ENCODE measurements around the gene ZDHHC14.

ZDHHC14 gene

GRCh38 chr6:157488716-157489118 is 107.7 kb downstream of the ZDHHC14 start:
- in situ Hi-C loops (cut with HindIII; ENCODE audit: low pct_ligation_motif_present, low sequenced_read_pairs): no loop called here
- no peaks in the 10 kb centered on the region for H3K27me3 ChIP-seq (replicated peaks)
- no peak for TF ChIP-seq CTCF (IDR thresholded peaks at IDR 0.05; ENCODE audit: low read depth, low read length, missing control alignments)
- no peak for DNase-seq
- no peak overlapping the region for H3K27ac ChIP-seq
- no peak overlapping the region for H3K4me3 ChIP-seq (ENCODE audit: low read depth, low read length)
- H3K36me3 ChIP-seq (replicated peaks): no peaks in the 10 kb centered on the region

GRCh38 chr6:157490611-157491269 is 109.8 kb downstream of the ZDHHC14 start:
- no peaks in the 10 kb centered on the region for H3K36me3 ChIP-seq (replicated peaks)
- in situ Hi-C loops (cut with HindIII; ENCODE audit: low pct_ligation_motif_present, low sequenced_read_pairs): no loop called here
- H3K4me3 ChIP-seq (ENCODE audit: low read depth, low read length): no peak overlapping the region
- no peak for DNase-seq
- H3K27ac ChIP-seq: no peak overlapping the region
- H3K27me3 ChIP-seq (replicated peaks): no peaks in the 10 kb centered on the region
- no peak for TF ChIP-seq CTCF (IDR thresholded peaks at IDR 0.05; ENCODE audit: low read depth, low read length, missing control alignments)

DNA sequence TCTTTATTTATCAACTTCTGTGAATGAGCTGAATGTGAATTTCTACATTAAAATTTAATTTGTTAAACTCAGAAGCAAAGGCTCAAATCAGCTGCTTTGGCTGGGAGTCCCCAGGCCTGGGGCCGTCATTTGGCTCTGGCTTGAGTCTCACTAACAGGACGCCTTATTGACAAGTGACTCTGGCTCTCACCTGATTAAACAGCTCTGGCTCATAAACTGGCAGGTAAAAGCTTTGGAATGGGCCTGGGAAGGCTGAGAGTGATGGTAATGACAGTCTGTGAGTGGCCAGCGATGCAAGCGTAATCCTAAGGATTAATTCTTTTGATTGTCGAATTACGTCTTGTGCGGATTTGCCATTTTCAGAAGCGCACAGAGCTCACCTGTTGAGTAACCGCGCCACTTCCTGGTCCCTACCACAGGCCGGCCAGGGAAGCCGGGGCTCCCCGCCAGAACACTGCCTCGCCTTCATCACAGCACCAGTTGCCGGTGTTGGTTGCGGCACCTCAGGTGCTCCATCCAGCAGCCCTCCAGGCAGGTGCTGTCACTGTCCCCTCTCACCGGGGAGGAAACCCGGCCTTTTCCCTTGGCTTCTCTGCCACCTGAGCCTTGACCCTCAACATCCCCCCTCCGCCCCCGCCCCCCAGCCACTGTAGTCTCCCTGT is 110.7 kb downstream of the ZDHHC14 start:
- Histone ChIP-seq H3K27me3 (replicated peaks) (no peaks in the 10 kb centered on the region), H3K4me3 (ENCODE audit: low read depth, low read length) (no peak overlapping the region), H3K27ac (no peak overlapping the region), H3K36me3 (replicated peaks) (no peaks in the 10 kb centered on the region)
- in situ Hi-C loops (cut with HindIII; ENCODE audit: low pct_ligation_motif_present, low sequenced_read_pairs): no loop called here
- DNase-seq: no peak
- TF ChIP-seq CTCF (IDR thresholded peaks at IDR 0.05; ENCODE audit: low read depth, low read length, missing control alignments): no peak

DNA sequence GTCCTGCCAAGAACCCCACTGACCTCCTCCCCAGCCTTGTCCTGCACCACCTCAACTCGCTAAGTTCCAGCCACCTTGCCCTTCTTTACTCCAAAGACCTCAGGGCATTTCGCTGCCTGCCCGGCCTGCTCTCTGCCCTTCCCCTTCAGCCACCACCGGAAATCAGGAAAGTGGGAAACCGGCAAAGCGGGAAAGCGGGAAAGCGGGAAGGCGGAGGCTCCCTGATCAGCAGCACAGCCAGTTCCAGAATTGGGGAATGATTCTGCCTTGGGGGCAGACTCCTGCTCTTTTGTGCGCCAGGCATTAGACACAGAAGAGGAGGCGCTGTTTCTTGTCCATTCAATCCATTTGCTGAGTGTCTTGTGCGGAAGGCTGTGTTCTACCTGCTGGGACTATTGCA is 111.3 kb downstream of the ZDHHC14 start:
- Histone ChIP-seq H3K4me3 (ENCODE audit: low read depth, low read length) (no peak overlapping the region), H3K36me3 (replicated peaks) (no peaks in the 10 kb centered on the region), H3K27ac (no peak overlapping the region), H3K27me3 (replicated peaks) (no peaks in the 10 kb centered on the region)
- in situ Hi-C loops (cut with HindIII; ENCODE audit: low pct_ligation_motif_present, low sequenced_read_pairs): no loop called here
- no peak for DNase-seq
- no peak for TF ChIP-seq CTCF (IDR thresholded peaks at IDR 0.05; ENCODE audit: low read depth, low read length, missing control alignments)

DNA sequence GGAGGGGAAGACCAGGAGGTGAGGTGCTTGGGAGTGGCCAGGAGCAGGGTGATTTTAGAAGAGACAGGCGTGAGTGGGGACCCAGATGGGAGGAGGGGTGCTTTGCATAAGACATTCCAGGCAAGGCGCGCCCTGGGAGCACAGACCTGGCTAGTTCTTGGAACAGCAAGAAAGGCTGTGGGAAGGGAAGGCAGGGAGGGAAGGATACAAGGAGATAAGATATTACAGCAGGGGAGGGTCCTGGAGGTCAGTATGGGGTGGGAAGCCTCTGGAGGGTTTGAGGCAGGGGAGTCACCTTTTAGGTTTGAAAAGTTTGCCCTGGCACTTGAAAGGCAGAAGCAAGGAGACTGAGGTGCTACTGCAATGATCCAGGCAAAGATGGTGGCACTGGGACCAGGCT is 111.8 kb downstream of the ZDHHC14 start:
- H3K4me3 ChIP-seq (ENCODE audit: low read depth, low read length): no peak overlapping the region
- H3K36me3 ChIP-seq (replicated peaks): no peaks in the 10 kb centered on the region
- no peak for TF ChIP-seq CTCF (IDR thresholded peaks at IDR 0.05; ENCODE audit: low read depth, low read length, missing control alignments)
- no peak overlapping the region for H3K27ac ChIP-seq
- DNase-seq: no peak
- in situ Hi-C loops (cut with HindIII; ENCODE audit: low pct_ligation_motif_present, low sequenced_read_pairs): no loop called here
- no peaks in the 10 kb centered on the region for H3K27me3 ChIP-seq (replicated peaks)
